ENCODE data around the gene MISP3.

- TF ChIP-seq GATA2 (IDR thresholded peaks at IDR 0.05; ENCODE audit: low read depth, low read length) = no peak
- no peak for TF ChIP-seq GATA3 (IDR thresholded peaks at IDR 0.05; ENCODE audit: low read depth, low read length)
Observed at GRCh38 chr19:14073925-14074838, 1.6 kb downstream of the MISP3 start.
